Measurements from ENCODE around the gene SLC2A5.

Gene SLC2A5

DNA sequence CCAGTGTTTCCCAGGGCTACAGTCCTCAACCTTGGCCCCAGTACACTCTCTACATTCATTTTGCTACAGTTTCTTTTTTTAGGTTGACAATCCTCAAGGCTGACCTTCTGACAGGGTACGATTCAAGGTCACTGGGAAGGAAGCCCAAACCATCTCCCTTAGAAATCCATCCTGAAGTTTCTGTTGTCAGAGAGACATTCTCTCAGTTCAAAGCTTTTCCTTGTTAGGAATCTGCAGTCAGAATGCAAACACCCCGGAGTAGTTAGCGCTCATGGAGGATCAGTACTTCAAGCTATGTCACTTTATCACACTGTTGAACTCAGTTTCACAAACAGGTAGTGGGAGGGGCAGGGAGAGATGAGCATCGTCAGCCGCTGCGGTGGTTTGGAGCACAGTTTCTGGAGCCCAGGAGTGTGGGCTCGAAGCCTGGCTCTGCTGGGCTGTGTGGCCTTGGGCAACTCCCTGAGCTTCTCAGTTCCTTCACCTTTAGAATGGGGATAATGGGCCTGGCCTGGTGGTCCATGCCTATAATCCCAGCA is 4.2 kb downstream of the SLC2A5 start:
- DNase-seq (ENCODE audit: low read depth in 1 of 2, low spot score in 1 of 2): no peak

DNA sequence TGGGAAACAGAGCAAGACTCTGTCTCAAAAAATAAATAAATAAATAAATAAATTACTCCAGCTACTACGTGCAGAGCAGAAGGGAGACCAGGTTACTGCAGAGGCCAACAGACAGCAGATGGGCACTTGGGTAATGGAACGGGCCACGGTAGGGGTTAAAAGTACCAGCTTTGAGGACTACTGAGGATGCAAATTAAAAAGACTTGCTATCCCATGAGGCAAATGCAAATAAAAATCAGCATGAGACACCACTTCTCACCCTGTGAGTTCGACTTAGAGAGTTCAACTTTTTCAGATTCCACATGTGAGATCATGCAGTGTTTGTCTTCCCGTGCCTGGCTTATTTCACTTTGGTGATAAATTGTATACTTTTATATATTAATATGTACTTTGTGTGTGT is 6.6 kb downstream of the SLC2A5 start:
- no peak for DNase-seq (ENCODE audit: low read depth in 1 of 2, low spot score in 1 of 2)

DNA sequence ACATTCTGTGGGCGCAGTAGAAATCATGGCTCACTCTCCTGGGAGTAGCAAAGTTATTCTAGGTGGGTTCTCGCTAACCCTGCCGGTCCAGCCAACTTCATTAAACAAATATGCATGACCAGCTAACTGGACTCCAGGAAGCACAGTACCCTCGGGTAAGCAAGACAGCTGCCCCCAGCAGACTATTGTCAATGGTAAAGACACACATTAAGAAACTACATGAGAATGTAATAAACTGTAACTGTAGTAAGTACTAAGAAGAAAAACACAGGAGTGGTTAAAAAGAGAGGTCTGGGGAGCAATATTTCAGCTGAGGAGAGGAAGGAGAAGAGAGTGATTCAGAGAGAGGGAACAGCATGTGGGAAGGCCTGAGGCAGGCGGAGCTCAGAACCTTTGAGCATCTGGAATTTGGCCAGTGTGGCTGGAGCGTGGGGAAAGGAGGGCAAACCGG is 7.4 kb downstream of the SLC2A5 start:
- no peak for DNase-seq (ENCODE audit: low read depth in 1 of 2, low spot score in 1 of 2)

GRCh38 chr1:9061252-9061960 is 8.0 kb downstream of the SLC2A5 start:
- no peak for DNase-seq (ENCODE audit: low read depth in 1 of 2, low spot score in 1 of 2)

DNA sequence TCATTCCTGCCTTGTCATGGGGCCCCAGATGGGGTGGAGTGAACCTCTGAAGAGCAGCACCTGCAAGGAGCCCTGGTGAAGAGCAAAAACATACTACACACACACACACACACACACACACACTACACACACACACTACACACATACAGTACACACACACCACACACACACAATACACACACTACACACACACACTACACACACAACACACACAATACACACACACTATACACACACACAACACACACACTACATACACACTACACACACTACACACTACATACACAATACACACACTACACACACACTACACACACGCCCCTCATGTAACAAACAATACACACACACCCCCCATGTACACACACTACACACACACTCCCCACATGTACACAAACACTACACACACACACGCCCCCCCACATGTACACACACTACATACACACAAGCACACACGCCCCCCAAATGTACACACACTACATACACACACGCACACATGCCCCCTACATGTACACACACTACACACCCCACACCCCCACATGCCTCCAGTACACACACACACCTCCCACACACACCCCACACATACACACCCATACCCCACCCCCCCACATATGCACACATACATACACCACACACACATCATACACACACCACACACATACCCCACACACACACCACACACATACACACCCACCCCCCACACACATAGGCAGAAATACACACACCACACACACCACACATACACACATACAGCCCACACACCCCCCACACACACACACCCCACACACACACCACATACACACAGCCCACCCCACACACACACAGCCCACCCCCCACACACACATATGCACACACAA is 9.3 kb downstream of the SLC2A5 start:
- DNase-seq (ENCODE audit: low read depth in 1 of 2, low spot score in 1 of 2): no peak

- no peak for DNase-seq (ENCODE audit: low read depth in 1 of 2, low spot score in 1 of 2)
Observed at GRCh38 chr1:9058465-9058864, 11.0 kb downstream of the SLC2A5 start.

- DNase-seq (ENCODE audit: low read depth in 1 of 2, low spot score in 1 of 2): no peak
Observed at GRCh38 chr1:9057851-9058250, 11.6 kb downstream of the SLC2A5 start.

GRCh38 chr1:9052272-9053049 is 17.0 kb downstream of the SLC2A5 start:
- DNase-seq (ENCODE audit: low read depth in 1 of 2, low spot score in 1 of 2): no peak

DNA sequence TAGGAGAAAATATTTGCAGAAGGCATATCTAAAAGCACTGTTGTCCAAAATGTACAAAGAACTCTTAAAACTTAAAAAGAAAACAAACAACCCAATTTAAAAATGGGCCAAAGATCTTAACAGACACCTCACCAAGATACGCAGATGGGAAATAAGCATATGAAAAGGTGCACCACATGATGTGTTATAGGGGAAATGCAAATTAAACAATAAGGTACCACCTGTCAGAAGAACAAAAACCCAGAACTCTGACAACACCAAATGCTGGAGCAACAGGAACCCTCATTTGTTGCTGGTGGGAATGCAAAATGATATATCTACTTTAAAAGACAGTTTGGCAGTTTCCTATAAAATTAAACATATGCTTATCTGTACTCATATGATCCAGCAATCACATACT is 18.1 kb downstream of the SLC2A5 start:
- DNase-seq (ENCODE audit: low read depth in 1 of 2, low spot score in 1 of 2): no peak

DNA sequence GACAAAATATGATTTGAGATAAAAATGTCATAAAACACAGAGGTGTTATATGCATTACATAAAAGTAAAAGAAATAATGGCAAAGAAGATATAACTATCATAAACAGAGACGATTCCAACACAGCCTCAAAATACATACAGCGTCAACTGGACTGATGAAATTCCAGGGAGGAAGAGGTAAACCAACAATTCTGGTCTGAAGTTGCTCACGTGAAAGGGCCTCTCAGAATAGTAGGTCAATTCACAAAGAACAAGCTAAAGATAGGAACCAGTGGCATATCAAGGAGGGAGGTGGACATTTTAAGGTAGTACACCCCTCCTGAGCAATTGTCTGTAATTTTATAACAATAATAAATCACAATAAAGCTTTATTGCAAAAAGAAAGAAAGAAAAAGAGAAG is 18.6 kb downstream of the SLC2A5 start:
- DNase-seq (ENCODE audit: low read depth in 1 of 2, low spot score in 1 of 2): no peak

DNA sequence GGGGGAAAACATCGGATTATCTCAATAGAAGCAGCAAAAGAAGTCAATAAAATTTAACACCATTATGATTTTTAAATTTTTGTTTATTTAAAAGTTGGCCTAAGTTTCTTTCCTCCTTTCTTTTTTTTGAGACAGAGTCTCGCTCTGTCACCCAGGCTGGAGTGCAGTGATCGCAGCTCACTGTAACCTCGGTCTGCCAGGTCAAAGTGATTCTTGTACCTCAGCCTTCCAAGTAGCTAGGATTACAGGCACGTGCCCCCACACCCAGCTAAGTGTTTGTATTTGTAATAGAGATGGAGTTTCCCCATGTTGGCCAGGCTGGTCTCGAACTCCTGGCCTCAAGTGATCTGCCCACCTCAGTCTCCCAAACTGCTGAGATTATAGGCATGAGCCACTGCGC is 20.9 kb downstream of the SLC2A5 start:
- no peak for DNase-seq (ENCODE audit: low read depth in 1 of 2, low spot score in 1 of 2)

DNA sequence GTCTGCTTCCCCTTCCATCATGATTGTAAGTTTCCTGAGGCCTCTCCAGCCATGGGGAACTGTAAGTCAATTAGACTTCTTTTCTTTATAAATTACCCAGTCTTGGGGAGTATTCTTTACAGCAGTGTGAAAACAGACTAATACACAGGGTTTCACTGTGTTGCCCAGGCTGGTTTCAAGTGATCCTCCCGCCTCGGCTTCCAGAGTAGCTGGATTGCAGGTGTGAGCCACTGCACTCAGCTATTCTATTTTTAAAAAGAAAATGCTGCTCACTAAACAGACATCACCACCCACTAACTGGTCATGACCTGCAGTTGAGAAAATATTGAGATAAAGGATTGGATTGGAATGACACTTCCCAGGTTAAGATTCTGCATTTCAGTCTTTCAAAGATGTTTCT is 22.4 kb downstream of the SLC2A5 start:
- DNase-seq (ENCODE audit: low read depth in 1 of 2, low spot score in 1 of 2): no peak

- DNase-seq (ENCODE audit: low read depth in 1 of 2, low spot score in 1 of 2): no peak
Observed at GRCh38 chr1:9045861-9046510, 23.4 kb downstream of the SLC2A5 start.

- no peak for DNase-seq (ENCODE audit: low read depth in 1 of 2, low spot score in 1 of 2)
Observed at GRCh38 chr1:9044236-9044635, 25.2 kb downstream of the SLC2A5 start.

- DNase-seq (ENCODE audit: low read depth in 1 of 2, low spot score in 1 of 2): no peak
Observed at GRCh38 chr1:9042272-9042671, 27.2 kb downstream of the SLC2A5 start.

GRCh38 chr1:9041116-9041779 is 28.2 kb downstream of the SLC2A5 start:
- no peak for DNase-seq (ENCODE audit: low read depth in 1 of 2, low spot score in 1 of 2)

- no peak for DNase-seq (ENCODE audit: low read depth in 1 of 2, low spot score in 1 of 2)
Observed at GRCh38 chr1:9040659-9041030, 28.8 kb downstream of the SLC2A5 start.

- no peak for DNase-seq (ENCODE audit: low read depth in 1 of 2, low spot score in 1 of 2)
Observed at GRCh38 chr1:9039761-9040658, 29.4 kb downstream of the SLC2A5 start.
